SU-DHL-6 (cell line): ENCODE data around the gene ESR1.
"Not testable (repeated sequence)": the region's sequence is repeated elsewhere in the genome, so short reads cannot be mapped to it uniquely, and the experiment has no call there.

Experiments used
- H2AFZ ChIP-seq: fragments of 200-600 bp; sonication (generic); 2 replicates; pipeline ENCODE4 v1.6.1; 2014; ENCODE audit warnings: low read depth, mild to moderate bottlenecking, moderate library complexity, mixed read lengths, antibody characterized with exemption, low read length; ENCODE audit not compliant: severe bottlenecking
- H3F3A ChIP-seq: fragments of 200-600 bp; shearing (Covaris generic); 2 replicates; pipeline ENCODE4 v1.6.0; 2016; ENCODE audit warnings: antibody characterized with exemption, mild to moderate bottlenecking; ENCODE audit not compliant: insufficient read depth
- H3K27ac ChIP-seq: fragments of 200-600 bp; sonication (generic); 2 replicates; pipeline ENCODE4 v1.5.1; 2016; ENCODE audit warnings: low read depth, mild to moderate bottlenecking, low read length, moderate library complexity, mixed read lengths
- H3K27me3 ChIP-seq: fragments of 200-600 bp; sonication (generic), shearing (Covaris generic); 2 replicates; pipeline ENCODE4 v1.6.0; 2014; ENCODE audit warnings: mild to moderate bottlenecking, low read length
- H3K36me3 ChIP-seq: fragments of 200-600 bp; sonication (generic); 2 replicates; pipeline ENCODE4 v1.6.1; 2014; ENCODE audit warnings: mild to moderate bottlenecking, low read length, mixed read lengths
- H3K4me2 ChIP-seq: fragments of 300-600, 200-600 bp; shearing (Covaris generic), sonication (generic); 2 replicates; pipeline ENCODE4 v1.6.0; 2014; ENCODE audit warnings: low read length, low read depth, mild to moderate bottlenecking; ENCODE audit not compliant: poor library complexity, severe bottlenecking
- H3K4me3 ChIP-seq: fragments of 200-600 bp; sonication (generic); 2 replicates; pipeline ENCODE4 v1.5.1; 2014; ENCODE audit warnings: antibody characterized with exemption, low read length, mild to moderate bottlenecking, mixed read lengths; ENCODE audit not compliant: insufficient read depth, poor library complexity, severe bottlenecking
- H3K79me2 ChIP-seq: fragments of 200-600 bp; sonication (generic); 2 replicates; pipeline ENCODE4 v1.6.1; 2014; ENCODE audit warnings: mild to moderate bottlenecking, low read length, moderate library complexity; ENCODE audit not compliant: insufficient read depth
- H3K9ac ChIP-seq: fragments of 200-600 bp; sonication (generic); 2 replicates; pipeline ENCODE4 v1.7.0; 2014; ENCODE audit warnings: mild to moderate bottlenecking, low read length
- H3K9me2 ChIP-seq: fragments of 200-600 bp; sonication (generic); replicated peaks from 2 replicates; pipeline ENCODE4 v1.6.1; 2014; ENCODE audit warnings: low read length; ENCODE audit not compliant: insufficient read depth
- H3K9me3 ChIP-seq: fragments of 200-600 bp; sonication (generic); 2 replicates; pipeline ENCODE4 v1.6.1; 2014; ENCODE audit warnings: low read length, mixed read lengths; ENCODE audit not compliant: insufficient read depth
- H4K20me1 ChIP-seq: fragments of 200-600 bp; sonication (generic); 2 replicates; pipeline ENCODE4 v1.6.1; 2014; ENCODE audit warnings: low read depth, mild to moderate bottlenecking, antibody characterized with exemption, low read length, moderate library complexity, mixed read lengths
- CTCF ChIP-seq: fragments of 200-600 bp; sonication (generic); IDR thresholded peaks from one replicate; pipeline ENCODE4 v1.5.1; 2017; ENCODE audit warnings: antibody characterized with exemption, mild to moderate bottlenecking, low read length, moderate library complexity; ENCODE audit not compliant: insufficient read depth, poor library complexity, severe bottlenecking
- EZH2phosphoT487 ChIP-seq: fragments of 200-600 bp; sonication (generic), shearing (Covaris generic); conservative IDR thresholded peaks from 2 replicates; pipeline ENCODE4 v1.6.1; 2018; ENCODE audit warnings: mild to moderate bottlenecking, antibody characterized with exemption, low read length, moderate library complexity, mixed read lengths

Gene ESR1

GRCh38 chr6:151961809-151962208 lies 154.3 kb downstream of the ESR1 start:
- no peak overlapping the region for H3K4me2 ChIP-seq
- no peak for TF ChIP-seq EZH2phosphoT487
- TF ChIP-seq CTCF = no peak
- H2AFZ ChIP-seq = no peak overlapping the region
- no peak overlapping the region for H3K4me3 ChIP-seq
- H3F3A ChIP-seq = no peaks in the 10 kb centered on the region
- no peaks in the 10 kb centered on the region for H3K79me2 ChIP-seq
- H3K27me3 ChIP-seq = no peaks in the 10 kb centered on the region
- H3K27ac ChIP-seq = no peak overlapping the region
- no peaks in the 10 kb centered on the region for H3K9me3 ChIP-seq
- H3K9me2 ChIP-seq = no peaks in the 10 kb centered on the region
- no peaks in the 10 kb centered on the region for H3K36me3 ChIP-seq
- H3K9ac ChIP-seq = no peak overlapping the region
- H4K20me1 ChIP-seq = no peaks in the 10 kb centered on the region

- TF ChIP-seq EZH2phosphoT487 (no peak), CTCF (no peak)
- Histone ChIP-seq H2AFZ (no peak overlapping the region), H3K4me3 (no peak overlapping the region), H3K27ac (no peak overlapping the region), H3F3A (no peaks in the 10 kb centered on the region), H3K36me3 (no peaks in the 10 kb centered on the region), H3K9me2 (no peaks in the 10 kb centered on the region), H3K27me3 (no peaks in the 10 kb centered on the region), H3K9ac (no peak overlapping the region), H3K9me3 (no peaks in the 10 kb centered on the region), H4K20me1 (no peaks in the 10 kb centered on the region), H3K4me2 (no peak overlapping the region), H3K79me2 (no peaks in the 10 kb centered on the region)
Observed at GRCh38 chr6:151962246-151962846, 154.9 kb downstream of the ESR1 start.

- no peaks in the 10 kb centered on the region for H4K20me1 ChIP-seq
- no peak overlapping the region for H3K4me3 ChIP-seq
- no peak for TF ChIP-seq EZH2phosphoT487
- TF ChIP-seq CTCF = no peak
- no peak overlapping the region for H3K9ac ChIP-seq
- no peaks in the 10 kb centered on the region for H3K27me3 ChIP-seq
- H3K36me3 ChIP-seq = no peaks in the 10 kb centered on the region
- no peaks in the 10 kb centered on the region for H3K9me3 ChIP-seq
- H3K79me2 ChIP-seq = no peaks in the 10 kb centered on the region
- H3K4me2 ChIP-seq = no peak overlapping the region
- H3F3A ChIP-seq = no peaks in the 10 kb centered on the region
- no peaks in the 10 kb centered on the region for H3K9me2 ChIP-seq
- H3K27ac ChIP-seq = no peak overlapping the region
- no peak overlapping the region for H2AFZ ChIP-seq
Observed at GRCh38 chr6:151963001-151963400, 155.5 kb downstream of the ESR1 start.

GRCh38 chr6:151964412-151964811 lies 156.9 kb downstream of the ESR1 start:
- H3K27me3 ChIP-seq, H3K9me3 ChIP-seq, H3K27ac ChIP-seq, H4K20me1 ChIP-seq, H3K4me2 ChIP-seq, H3K4me3 ChIP-seq, H3F3A ChIP-seq, H2AFZ ChIP-seq, H3K9ac ChIP-seq, H3K9me2 ChIP-seq, H3K36me3 ChIP-seq, H3K79me2 ChIP-seq: not testable (repeated sequence)
